Measurements from ENCODE around the gene RBM15.

Gene RBM15

DNA sequence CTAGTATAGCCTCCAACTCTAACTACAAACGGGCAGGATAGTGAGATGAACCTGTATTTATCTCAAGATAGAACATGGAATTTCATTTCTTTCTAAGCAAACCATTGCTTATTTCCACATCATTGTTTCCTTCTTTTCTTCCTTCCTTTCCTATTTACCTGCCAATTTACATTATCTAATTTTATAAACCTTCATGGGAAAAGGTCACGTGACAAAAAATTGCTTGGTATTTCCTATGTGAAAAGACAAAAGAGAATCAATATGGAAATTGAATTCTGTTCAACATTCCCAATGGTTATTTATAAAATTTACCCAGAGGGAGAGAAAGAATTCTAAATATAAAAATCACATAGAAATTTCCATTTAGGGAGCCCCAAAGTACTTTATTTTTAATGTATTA is 22.4 kb upstream of the RBM15 start:
- DNase-seq: no peak
- in situ Hi-C loops (cut with HindIII; ENCODE audit: low pct_ligation_motif_present, low pct_unique_long_range_greater_than_20kb, low sequenced_read_pairs): loop anchor here (25.0 kb wide), 1 partner anchor 104 kb away; the partner anchor contains the start of gene KCNC4

DNA sequence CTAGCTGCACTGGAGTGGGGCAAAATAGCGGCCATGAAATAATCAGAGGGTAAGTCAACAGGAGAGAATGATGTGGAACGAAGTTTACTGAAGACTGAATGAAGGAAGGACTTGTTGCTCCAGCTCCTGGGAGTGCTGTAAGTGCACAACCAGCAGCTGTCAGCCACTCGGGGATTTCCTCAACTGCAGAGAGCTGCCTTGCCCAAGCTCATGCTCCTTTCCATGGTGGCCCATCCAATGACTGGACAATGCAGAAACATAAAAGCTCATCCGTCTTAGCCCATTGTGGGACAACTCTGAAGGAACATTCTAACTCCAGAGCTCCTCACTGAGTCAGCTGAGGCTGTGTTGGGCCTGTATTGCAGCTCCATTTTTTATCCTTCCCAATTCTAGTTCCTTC is 21.1 kb upstream of the RBM15 start:
- in situ Hi-C loops (cut with HindIII; ENCODE audit: low pct_ligation_motif_present, low pct_unique_long_range_greater_than_20kb, low sequenced_read_pairs): loop anchor here (25.0 kb wide), 1 partner anchor 106 kb away; the partner anchor contains the start of gene KCNC4
- DNase-seq: no peak

DNA sequence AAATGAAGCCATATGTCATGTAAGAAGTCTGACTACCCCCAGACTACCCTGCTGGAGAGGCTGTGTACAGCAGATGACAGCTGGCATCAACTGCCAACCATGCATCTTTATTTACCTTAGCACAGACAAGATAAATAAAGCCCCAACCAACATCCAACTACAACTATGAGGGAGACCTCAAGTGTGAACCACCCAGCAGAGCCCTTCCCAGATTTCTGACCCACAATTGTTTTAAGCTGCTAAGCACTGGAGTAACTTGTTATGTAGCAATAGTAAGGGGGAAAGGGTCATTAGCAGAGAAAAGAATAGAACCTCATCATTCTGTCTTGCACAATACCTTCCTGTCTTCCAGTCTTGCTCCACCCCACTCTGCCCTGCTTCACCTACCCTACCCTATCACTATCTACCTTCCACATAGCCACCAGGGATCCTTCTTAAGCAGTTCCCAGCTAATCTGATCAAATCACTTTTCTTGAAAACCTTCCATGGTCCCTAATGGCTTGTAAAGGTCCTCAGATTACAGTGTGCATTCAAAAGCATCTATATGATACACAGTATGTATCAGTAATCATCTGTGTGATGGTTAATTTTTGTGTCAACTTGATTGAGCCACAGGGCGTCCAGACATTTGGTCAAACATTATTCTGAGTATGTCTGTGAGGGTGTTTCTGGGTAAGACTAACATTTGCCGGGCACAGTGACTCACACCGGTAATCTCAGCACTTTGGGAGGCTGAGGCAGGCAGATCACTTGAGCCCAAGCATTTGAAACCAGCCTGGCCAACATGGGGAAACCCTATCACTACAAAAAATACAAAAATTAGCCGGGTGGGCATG is 19.6 kb upstream of the RBM15 start:
- no peak for DNase-seq
- in situ Hi-C loops (cut with HindIII; ENCODE audit: low pct_ligation_motif_present, low pct_unique_long_range_greater_than_20kb, low sequenced_read_pairs): loop anchor here (25.0 kb wide), 1 partner anchor 107 kb away; the partner anchor contains the start of gene KCNC4

DNA sequence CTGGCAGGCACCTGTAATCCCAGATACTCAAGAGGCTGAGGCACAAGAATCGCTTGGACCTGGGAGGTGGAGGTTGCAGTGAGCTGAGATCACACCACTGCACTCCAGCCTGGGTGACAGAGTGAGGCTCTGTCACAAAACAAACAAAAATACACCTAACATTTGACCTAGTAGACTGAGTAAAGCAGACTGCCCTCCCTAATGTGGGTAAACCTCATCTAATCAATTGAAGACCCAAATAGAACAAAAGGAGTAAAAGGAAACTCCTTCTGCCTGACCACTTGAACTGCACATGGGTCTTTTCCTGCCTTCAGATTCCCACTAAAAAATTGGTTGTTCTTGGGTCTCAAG is 19.0 kb upstream of the RBM15 start:
- in situ Hi-C loops (cut with HindIII; ENCODE audit: low pct_ligation_motif_present, low pct_unique_long_range_greater_than_20kb, low sequenced_read_pairs): loop anchor here (25.0 kb wide), 1 partner anchor 108 kb away; the partner anchor contains the start of gene KCNC4
- DNase-seq: no peak

DNA sequence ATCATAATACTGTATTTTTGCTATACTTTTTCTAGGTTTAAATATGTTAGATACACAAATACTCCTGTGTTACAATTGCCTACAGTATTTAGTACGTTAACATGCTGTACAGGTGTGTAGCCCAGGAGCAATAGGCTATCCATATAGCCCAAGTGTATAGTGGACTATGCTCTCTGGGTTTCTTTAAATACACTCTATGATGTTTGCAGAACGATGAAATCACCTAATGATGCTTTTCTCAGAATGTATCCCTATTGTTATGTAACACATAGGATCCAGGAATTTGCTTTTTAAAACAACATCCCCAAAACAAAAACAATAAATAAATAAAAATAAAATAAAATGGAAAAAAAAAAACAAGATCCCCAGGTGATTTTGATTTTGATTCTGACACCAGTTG is 18.1 kb upstream of the RBM15 start:
- in situ Hi-C loops (cut with HindIII; ENCODE audit: low pct_ligation_motif_present, low pct_unique_long_range_greater_than_20kb, low sequenced_read_pairs): loop anchor here (25.0 kb wide), 1 partner anchor 109 kb away; the partner anchor contains the start of gene KCNC4

DNA sequence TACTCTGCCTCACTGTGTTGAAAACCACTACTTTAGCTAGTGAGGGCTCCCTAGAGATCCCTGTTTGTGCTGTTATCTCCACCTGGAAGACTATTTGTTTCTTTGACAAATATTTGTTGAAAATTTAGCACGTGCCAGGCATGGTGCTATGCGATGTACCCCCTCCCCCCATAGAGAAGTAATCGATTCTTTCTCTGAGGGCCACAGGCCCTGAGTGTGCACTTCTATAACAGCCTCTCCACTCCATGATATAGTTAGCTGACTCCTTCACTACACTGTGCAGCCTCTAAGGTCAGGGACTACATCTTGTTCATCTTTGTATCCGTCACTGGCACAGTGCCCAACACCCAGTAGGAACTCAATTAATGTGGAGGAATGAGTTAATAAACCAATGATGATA is 17.3 kb upstream of the RBM15 start:
- no peak for DNase-seq
- in situ Hi-C loops (cut with HindIII; ENCODE audit: low pct_ligation_motif_present, low pct_unique_long_range_greater_than_20kb, low sequenced_read_pairs): loop anchor here (25.0 kb wide), 1 partner anchor 110 kb away; the partner anchor contains the start of gene KCNC4

More for the DNA sequence above, 18.1 kb upstream of the RBM15 start:
- DNase-seq: no peak

DNA sequence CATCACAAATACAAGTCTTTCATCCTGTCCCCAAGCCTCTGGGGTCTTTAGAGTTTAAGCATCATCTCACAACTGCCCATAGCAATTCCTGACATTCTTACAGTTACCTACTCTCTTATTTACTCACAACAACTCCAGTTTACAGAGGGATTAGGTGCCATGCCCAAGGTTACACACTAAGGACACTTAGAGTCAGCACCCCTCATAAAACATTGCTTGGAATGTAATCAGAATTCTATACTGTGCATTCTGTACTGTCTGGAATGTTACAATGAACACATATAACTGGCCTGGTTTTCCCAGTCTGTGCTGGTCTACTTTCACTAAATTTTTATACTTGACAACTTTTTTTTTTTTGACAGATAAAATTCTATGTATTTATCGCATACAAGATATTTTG is 14.5 kb upstream of the RBM15 start:
- in situ Hi-C loops (cut with HindIII; ENCODE audit: low pct_ligation_motif_present, low pct_unique_long_range_greater_than_20kb, low sequenced_read_pairs): loop anchor here (25.0 kb wide), 1 partner anchor 112 kb away; the partner anchor contains the start of gene KCNC4
- no peak for DNase-seq

DNA sequence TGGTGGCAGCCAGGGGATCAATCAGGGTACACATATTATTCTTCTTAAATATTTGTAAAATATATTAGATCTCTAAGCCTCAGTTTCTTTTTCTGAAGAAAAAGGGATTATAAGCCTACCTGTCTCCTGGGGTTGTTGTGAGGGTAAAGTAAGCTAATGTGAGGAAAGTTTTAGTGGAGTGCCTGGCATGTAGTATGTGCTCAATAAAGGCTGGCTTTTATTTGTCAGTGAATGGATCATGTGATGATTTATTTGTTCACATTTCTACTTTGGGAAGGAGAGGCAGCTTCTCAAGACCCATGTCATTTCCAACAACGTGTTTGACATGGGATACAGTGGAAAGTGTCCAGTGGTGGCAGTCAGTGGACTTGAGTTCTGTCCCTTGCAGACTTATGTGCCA is 12.4 kb upstream of the RBM15 start:
- DNase-seq: no peak
- in situ Hi-C loops (cut with HindIII; ENCODE audit: low pct_ligation_motif_present, low pct_unique_long_range_greater_than_20kb, low sequenced_read_pairs): no loop called here

DNA sequence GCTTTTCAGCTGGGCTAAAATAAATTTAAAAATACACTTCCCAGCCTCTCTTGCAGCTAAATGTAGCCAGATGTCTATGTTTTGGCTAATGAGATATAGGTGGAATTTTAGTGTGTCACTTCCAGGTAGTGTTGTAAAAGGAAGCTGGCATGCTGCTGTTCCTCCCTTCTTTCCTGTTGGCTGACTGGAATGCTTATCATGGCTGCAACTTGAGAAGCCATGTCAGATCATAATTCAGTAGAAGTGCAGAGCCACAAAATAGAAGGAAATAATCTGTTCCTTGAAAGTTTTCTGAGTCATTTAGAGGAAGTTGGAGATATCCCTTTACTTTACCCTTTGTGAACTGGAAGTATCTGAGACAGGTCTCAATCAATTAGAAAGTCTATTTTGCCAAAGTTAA is 10.9 kb upstream of the RBM15 start:
- in situ Hi-C loops (cut with HindIII; ENCODE audit: low pct_ligation_motif_present, low pct_unique_long_range_greater_than_20kb, low sequenced_read_pairs): no loop called here

DNA sequence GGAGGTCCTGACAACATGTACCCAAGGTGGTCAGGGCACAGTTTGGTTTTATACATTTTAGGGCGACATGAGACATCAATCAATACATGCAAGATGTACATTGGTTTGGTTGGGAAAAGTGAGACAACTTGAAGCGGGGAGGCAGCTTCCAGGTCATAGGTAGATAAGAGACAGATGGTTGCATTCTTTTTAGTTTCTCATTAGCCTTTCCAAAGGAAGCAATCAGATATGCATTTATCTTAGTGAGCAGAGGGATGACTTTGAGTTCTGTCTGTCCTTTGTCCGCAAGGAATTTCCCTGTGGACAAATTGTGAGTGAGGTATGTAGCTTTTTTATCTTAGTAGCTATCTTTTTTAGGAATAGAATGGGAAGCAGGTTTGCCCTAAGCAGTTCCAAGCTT is 10.5 kb upstream of the RBM15 start:
- in situ Hi-C loops (cut with HindIII; ENCODE audit: low pct_ligation_motif_present, low pct_unique_long_range_greater_than_20kb, low sequenced_read_pairs): no loop called here
- DNase-seq: no peak

More for the DNA sequence above, 10.9 kb upstream of the RBM15 start:
- DNase-seq: no peak

DNA sequence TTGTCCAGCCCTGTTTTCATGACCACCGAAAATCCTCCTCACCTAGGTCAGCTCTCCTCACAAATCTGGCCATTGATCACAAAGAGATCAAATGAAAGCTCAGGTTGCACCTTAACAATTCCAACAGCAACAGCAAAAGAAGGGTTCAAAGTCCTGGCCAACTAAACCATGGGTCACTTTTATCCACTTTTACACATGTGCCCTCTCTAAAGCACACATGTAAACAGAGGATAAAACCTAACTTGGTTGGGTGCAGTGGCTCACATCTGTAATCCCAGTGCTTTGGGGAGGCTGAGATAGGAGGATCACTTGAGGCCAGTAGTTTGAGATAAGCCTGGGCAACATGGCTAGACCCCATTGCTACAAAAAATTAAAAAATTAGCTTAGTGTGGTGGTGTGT is 3.9 kb upstream of the RBM15 start:
- in situ Hi-C loops (cut with HindIII; ENCODE audit: low pct_ligation_motif_present, low pct_unique_long_range_greater_than_20kb, low sequenced_read_pairs): no loop called here
- DNase-seq: no peak

DNA sequence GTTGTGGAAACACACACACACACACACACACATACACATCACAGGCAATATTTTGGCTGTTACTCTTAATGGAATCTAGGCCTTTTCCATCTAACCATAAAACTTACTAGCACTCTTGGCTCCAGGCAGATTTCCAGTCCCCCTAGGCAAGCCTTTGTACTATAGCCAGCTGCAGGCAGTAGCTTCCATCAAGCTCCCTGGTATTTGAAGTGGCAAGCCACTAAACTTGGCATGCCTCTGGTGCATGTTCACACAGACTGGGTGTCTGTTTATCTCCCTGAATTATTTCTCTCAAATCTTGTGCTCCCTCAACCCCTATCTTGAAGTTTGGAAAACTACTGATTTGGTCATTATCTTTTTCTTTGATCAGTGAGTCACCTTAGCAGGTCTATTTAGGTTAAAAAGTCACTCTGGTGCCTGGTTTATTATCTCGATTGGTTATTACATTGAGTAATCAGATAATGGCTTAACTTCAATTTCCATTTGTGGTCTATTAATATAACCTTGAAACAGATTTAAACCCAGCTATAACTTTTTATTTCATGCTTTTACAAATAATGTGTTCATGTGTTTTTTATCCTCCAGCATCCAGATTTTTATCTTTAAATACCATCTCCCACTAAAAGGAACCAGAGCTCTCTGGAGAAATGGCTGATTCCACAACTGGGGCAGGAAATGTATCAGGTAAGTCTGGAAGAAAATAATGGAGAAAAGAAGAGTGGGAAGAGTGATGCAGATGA is 2.7 kb upstream of the RBM15 start:
- in situ Hi-C loops (cut with HindIII; ENCODE audit: low pct_ligation_motif_present, low pct_unique_long_range_greater_than_20kb, low sequenced_read_pairs): no loop called here
- peak; percentile 11 for DNase-seq

DNA sequence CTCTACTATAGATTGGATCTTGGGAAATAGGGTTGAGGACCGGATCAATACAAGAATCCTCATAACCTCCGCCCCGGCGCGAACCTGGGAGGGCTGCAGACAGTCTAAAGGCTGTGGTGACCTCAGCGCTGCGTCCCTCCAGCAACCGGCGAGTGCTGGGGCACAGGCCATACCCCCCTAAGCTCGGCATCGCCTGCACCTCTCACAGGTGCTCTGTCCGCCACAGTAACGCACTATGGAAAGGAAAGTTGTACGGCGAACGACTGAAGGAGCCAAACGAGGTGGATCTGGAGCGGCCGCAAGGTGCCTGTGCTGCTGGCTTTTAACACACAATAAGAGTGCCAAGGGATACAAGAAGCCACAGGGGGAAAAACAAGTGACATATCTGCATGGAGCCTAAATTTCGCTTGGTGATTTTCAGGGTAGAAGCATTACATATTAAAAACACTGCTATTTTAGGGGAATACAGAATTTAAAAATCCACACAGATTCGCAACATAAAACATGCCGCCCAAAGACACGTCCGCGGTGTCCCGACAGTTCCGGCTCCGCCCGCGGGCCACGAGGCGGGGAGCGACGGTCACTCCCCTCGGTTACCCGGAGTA is 1.4 kb upstream of the RBM15 start:
- peak; percentile 42 for DNase-seq
- in situ Hi-C loops (cut with HindIII; ENCODE audit: low pct_ligation_motif_present, low pct_unique_long_range_greater_than_20kb, low sequenced_read_pairs): no loop called here

DNA sequence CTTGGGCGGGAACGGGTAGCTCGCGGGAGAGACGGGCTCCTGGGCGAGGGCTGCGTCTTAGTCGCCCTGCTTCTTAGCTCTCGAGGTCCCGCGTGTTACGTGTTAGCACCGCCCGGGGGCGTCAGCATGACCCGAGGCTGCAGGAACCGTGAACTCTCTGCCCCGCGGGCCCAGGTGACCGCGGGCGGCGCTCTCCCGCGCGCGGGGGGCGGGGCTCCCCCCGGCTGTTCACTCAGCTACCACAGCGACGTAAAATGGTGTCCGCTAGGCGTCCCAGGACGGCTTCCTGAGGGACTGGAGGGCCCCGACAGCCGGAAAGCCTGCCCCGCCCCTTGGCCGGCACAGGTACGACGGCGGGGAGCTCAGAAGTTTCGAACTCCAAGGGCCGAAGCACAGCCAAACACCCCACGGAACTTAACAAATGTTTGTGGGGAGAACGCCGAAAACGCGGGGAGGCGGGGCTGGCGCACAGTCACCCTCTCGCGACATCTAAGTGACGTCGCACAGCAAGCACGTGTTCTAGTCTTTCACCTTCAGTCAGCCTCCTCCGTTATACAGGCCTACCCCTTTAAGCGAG is 780 bp upstream of the RBM15 start:
- in situ Hi-C loops (cut with HindIII; ENCODE audit: low pct_ligation_motif_present, low pct_unique_long_range_greater_than_20kb, low sequenced_read_pairs): no loop called here
- peak; percentile 89 for DNase-seq

DNA sequence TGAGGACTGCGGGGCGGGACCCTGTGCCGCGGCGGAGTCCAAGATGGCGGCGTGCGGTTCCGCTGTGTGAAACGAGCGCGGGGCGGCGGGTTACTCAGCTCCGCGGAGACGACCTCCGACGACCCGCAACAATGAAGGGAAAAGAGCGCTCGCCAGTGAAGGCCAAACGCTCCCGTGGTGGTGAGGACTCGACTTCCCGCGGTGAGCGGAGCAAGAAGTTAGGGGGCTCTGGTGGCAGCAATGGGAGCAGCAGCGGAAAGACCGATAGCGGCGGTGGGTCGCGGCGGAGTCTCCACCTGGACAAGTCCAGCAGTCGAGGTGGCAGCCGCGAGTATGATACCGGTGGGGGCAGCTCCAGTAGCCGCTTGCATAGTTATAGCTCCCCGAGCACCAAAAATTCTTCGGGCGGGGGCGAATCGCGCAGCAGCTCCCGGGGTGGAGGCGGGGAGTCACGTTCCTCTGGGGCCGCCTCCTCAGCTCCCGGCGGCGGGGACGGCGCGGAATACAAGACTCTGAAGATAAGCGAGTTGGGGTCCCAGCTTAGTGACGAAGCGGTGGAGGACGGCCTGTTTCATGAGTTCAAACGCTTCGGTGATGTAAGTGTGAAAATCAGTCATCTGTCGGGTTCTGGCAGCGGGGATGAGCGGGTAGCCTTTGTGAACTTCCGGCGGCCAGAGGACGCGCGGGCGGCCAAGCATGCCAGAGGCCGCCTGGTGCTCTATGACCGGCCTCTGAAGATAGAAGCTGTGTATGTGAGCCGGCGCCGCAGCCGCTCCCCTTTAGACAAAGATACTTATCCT is 430 bp downstream of the RBM15 start:
- DNase-seq: peak; percentile 77
- in situ Hi-C loops (cut with HindIII; ENCODE audit: low pct_ligation_motif_present, low pct_unique_long_range_greater_than_20kb, low sequenced_read_pairs): no loop called here

DNA sequence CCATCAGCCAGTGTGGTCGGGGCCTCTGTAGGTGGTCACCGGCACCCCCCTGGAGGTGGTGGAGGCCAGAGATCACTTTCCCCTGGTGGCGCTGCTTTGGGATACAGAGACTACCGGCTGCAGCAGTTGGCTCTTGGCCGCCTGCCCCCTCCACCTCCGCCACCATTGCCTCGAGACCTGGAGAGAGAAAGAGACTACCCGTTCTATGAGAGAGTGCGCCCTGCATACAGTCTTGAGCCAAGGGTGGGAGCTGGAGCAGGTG is 961 bp downstream of the RBM15 start:
- DNase-seq: no peak

DNA sequence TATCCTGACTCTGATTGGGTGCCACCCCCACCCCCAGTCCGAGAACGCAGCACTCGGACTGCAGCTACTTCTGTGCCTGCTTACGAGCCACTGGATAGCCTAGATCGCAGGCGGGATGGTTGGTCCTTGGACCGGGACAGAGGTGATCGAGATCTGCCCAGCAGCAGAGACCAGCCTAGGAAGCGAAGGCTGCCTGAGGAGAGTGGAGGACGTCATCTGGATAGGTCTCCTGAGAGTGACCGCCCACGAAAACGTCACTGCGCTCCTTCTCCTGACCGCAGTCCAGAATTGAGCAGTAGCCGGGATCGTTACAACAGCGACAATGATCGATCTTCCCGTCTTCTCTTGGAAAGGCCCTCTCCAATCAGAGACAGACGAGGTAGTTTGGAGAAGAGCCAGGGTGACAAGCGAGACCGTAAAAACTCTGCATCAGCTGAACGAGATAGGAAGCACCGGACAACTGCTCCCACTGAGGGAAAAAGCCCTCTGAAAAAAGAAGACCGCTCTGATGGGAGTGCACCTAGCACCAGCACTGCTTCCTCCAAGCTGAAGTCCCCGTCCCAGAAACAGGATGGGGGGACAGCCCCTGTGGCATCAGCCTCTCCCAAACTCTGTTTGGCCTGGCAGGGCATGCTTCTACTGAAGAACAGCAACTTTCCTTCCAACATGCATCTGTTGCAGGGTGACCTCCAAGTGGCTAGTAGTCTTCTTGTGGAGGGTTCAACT is 2.1 kb downstream of the RBM15 start:
- in situ Hi-C loops (cut with HindIII; ENCODE audit: low pct_ligation_motif_present, low pct_unique_long_range_greater_than_20kb, low sequenced_read_pairs): no loop called here
- DNase-seq: no peak

More for the DNA sequence above, 961 bp downstream of the RBM15 start:
- in situ Hi-C loops (cut with HindIII; ENCODE audit: low pct_ligation_motif_present, low pct_unique_long_range_greater_than_20kb, low sequenced_read_pairs): no loop called here

DNA sequence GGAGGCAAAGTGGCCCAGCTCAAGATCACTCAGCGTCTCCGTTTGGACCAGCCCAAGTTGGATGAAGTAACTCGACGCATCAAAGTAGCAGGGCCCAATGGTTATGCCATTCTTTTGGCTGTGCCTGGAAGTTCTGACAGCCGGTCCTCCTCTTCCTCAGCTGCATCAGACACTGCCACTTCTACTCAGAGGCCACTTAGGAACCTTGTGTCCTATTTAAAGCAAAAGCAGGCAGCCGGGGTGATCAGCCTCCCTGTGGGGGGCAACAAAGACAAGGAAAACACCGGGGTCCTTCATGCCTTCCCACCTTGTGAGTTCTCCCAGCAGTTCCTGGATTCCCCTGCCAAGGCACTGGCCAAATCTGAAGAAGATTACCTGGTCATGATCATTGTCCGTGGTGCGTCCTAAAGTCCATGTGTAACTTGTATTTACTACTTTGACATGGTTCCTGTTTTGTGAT is 2.7 kb downstream of the RBM15 start:
- no peak for DNase-seq
- in situ Hi-C loops (cut with HindIII; ENCODE audit: low pct_ligation_motif_present, low pct_unique_long_range_greater_than_20kb, low sequenced_read_pairs): no loop called here

Data from ACHN (cell line).